H1 (cell line): ENCODE results near the gene DOCK11. TPM values are rescaled to one million over a fixed set of nuclear protein-coding genes. Genes with fewer than 3 reads are reported as not detected.

Source experiments
- CTCF ChIA-PET: fragments of 300-600 bp; sonication (Branson Sonifier 250); formaldehyde crosslinking; loops from one replicate; lab custom pipeline; 2021; ENCODE audit not compliant: partially characterized antibody; lab: Charles Lee
- POLR2A ChIA-PET: fragments of 300-600 bp; sonication (Branson Sonifier 250); formaldehyde crosslinking; loops from one replicate; lab custom pipeline; 2021; ENCODE audit warnings: inconsistent platforms; ENCODE audit not compliant: partially characterized antibody; lab: Charles Lee
- DNase-seq, 2 experiments: peaks; one replicate each; pipeline versions ENCODE4 v3.0.0 to v3.0.0-alpha.2; 2010 to 2022; ENCODE audit warnings: low spot score in 2 of 2, low read depth in 1 of 2, mixed read lengths in 1 of 2
- FAIRE-seq: peaks from 2 replicates; lab custom pipeline; 2011; peaks lifted over from hg19 to GRCh38; lab: Jason Lieb, UNC
- H2AFZ ChIP-seq: 2 replicates; pipeline ENCODE4 v1.8.1; 2012; ENCODE audit warnings: low read length, inconsistent platforms
- H2AK5ac ChIP-seq: 2 replicates; pipeline ENCODE4 v1.6.1; 2013; ENCODE audit warnings: low read depth, low read length
- H2BK120ac ChIP-seq: replicated peaks from 2 replicates; pipeline ENCODE3; 2013; ENCODE audit warnings: low read depth, low read length, inconsistent platforms
- H2BK12ac ChIP-seq: 2 replicates; pipeline ENCODE4 v1.6.1; 2013; ENCODE audit warnings: low read depth, low read length
- H2BK15ac ChIP-seq: 2 replicates; pipeline ENCODE4 v1.6.1; 2013; ENCODE audit warnings: low read length
- H2BK20ac ChIP-seq: 2 replicates; pipeline ENCODE4 v1.6.1; 2013; ENCODE audit warnings: low read length
- H2BK5ac ChIP-seq: 2 replicates; pipeline ENCODE4 v1.6.1; 2013; ENCODE audit warnings: low read depth, low read length
- H3K14ac ChIP-seq: 2 replicates; pipeline ENCODE4 v1.6.1; 2013; ENCODE audit warnings: inconsistent platforms; ENCODE audit not compliant: insufficient read length
- H3K18ac ChIP-seq: 2 replicates; pipeline ENCODE4 v1.6.1; 2013; ENCODE audit warnings: low read length; ENCODE audit errors: extremely low read depth
- H3K23ac ChIP-seq: 2 replicates; pipeline ENCODE4 v1.6.1; 2013; ENCODE audit warnings: inconsistent platforms; ENCODE audit not compliant: insufficient read length
- H3K23me2 ChIP-seq: 2 replicates; pipeline ENCODE4 v1.6.1; 2013; ENCODE audit warnings: low read depth, low read length
- H3K27ac ChIP-seq: 2 replicates; pipeline ENCODE4 v1.6.1; 2011; ENCODE audit warnings: low read depth, low read length, inconsistent platforms
- H3K27me3 ChIP-seq, 4 experiments: replicated peaks in 1 of 4; 1 replicate in 1 of 4; 2 replicates in 3 of 4; pipeline versions ENCODE4 v1.6.1 to v1.8.1; 2011 to 2013; ENCODE audit warnings: low read length in 3 of 4, mild to moderate bottlenecking in 3 of 4, inconsistent platforms in 2 of 4, mixed read lengths in 2 of 4, moderate library complexity in 1 of 4; ENCODE audit not compliant: control insufficient read depth in 3 of 4, insufficient read depth in 3 of 4; ENCODE audit errors: extremely low read depth in 1 of 4
- H3K36me3 ChIP-seq, 4 experiments: 2 replicates each; pipeline versions ENCODE4 v1.6.1 to v1.8.1; 2011 to 2013; ENCODE audit warnings: mild to moderate bottlenecking in 4 of 4, low read length in 3 of 4, moderate library complexity in 2 of 4, control low read depth in 1 of 4, inconsistent platforms in 1 of 4; ENCODE audit not compliant: insufficient read depth in 4 of 4, control insufficient read depth in 2 of 4
- H3K4ac ChIP-seq: replicated peaks from 2 replicates; pipeline ENCODE3; 2013; ENCODE audit warnings: low read length, low read depth, mixed read lengths, inconsistent platforms; ENCODE audit not compliant: insufficient read length
- H3K4me1 ChIP-seq, 4 experiments: replicated peaks in 1 of 4; 1 replicate in 1 of 4; 2 replicates in 3 of 4; pipeline versions ENCODE4 v1.6.1 to v1.8.1; 2011 to 2013; ENCODE audit warnings: low read length in 3 of 4, inconsistent platforms in 2 of 4, mixed read lengths in 1 of 4; ENCODE audit not compliant: insufficient read depth in 4 of 4, control insufficient read depth in 3 of 4
- H3K4me2 ChIP-seq, 2 experiments: 2 replicates each; pipeline versions ENCODE4 v1.6.1 to v1.8.1; 2011 to 2013; ENCODE audit warnings: low read depth in 2 of 2, low read length in 2 of 2, control low read depth in 1 of 2, inconsistent platforms in 1 of 2, mild to moderate bottlenecking in 1 of 2; ENCODE audit not compliant: insufficient read depth in 1 of 2
- H3K4me3 ChIP-seq, 4 experiments: fragments of 200-600, 300-600 bp in 1 of 4; sonication (generic), shearing (Covaris generic), sonication (Bioruptor Twin) in 1 of 4; 2 replicates each; pipeline versions ENCODE4 v1.5.1 to v1.8.1; 2011 to 2016; ENCODE audit warnings: low read length in 4 of 4, low read depth in 3 of 4, control low read depth in 2 of 4, inconsistent platforms in 2 of 4, mild to moderate bottlenecking in 2 of 4, mixed read lengths in 1 of 4, moderate library complexity in 1 of 4; ENCODE audit not compliant: insufficient read depth in 2 of 4; ENCODE audit errors: extremely low read depth in 1 of 4
- H3K56ac ChIP-seq: replicated peaks from 2 replicates; pipeline ENCODE3; 2013; ENCODE audit warnings: low read depth, mild to moderate bottlenecking, mixed read lengths, low read length, inconsistent platforms; ENCODE audit not compliant: insufficient read length
- H3K79me1 ChIP-seq: 2 replicates; pipeline ENCODE4 v1.6.1; 2013; ENCODE audit warnings: low read depth, low read length, control low read depth
- H3K79me2 ChIP-seq, 2 experiments: 2 replicates each; pipeline versions ENCODE4 v1.6.1 to v1.8.1; 2012 to 2013; ENCODE audit warnings: low read length in 2 of 2, mild to moderate bottlenecking in 2 of 2, inconsistent platforms in 1 of 2; ENCODE audit not compliant: insufficient read depth in 2 of 2, control insufficient read depth in 1 of 2
- H3K9ac ChIP-seq, 4 experiments: replicated peaks in 1 of 4; 1 replicate in 1 of 4; 2 replicates in 3 of 4; pipeline versions ENCODE4 v1.6.1 to v1.8.1; 2011 to 2013; ENCODE audit warnings: low read depth in 3 of 4, low read length in 3 of 4, control low read depth in 2 of 4, mild to moderate bottlenecking in 2 of 4, moderate library complexity in 2 of 4, inconsistent platforms in 1 of 4; ENCODE audit errors: extremely low read depth in 1 of 4
- H3K9me3 ChIP-seq, 2 experiments: 2 replicates each; pipeline versions ENCODE4 v1.6.1 to v1.8.1; 2012 to 2013; ENCODE audit warnings: mild to moderate bottlenecking in 2 of 2, moderate library complexity in 2 of 2, control low read depth in 1 of 2, inconsistent platforms in 1 of 2, low read depth in 1 of 2, low read length in 1 of 2, mixed read lengths in 1 of 2; ENCODE audit not compliant: insufficient read depth in 2 of 2
- H4K20me1 ChIP-seq, 2 experiments: replicated peaks in 1 of 2; 2 replicates each; pipeline versions ENCODE3 to v1.8.1; 2011 to 2013; ENCODE audit warnings: inconsistent platforms in 2 of 2, low read length in 2 of 2, mild to moderate bottlenecking in 1 of 2; ENCODE audit not compliant: insufficient read depth in 2 of 2, control insufficient read depth in 1 of 2
- H4K5ac ChIP-seq: 2 replicates; pipeline ENCODE4 v1.6.1; 2013; ENCODE audit warnings: low read length, low read depth, mixed read lengths, inconsistent platforms; ENCODE audit not compliant: insufficient read length
- H4K8ac ChIP-seq: 2 replicates; pipeline ENCODE4 v1.8.0; 2013; ENCODE audit warnings: mild to moderate bottlenecking, moderate library complexity, low read length, inconsistent platforms; ENCODE audit not compliant: insufficient read depth; ENCODE audit errors: extremely low read depth
- H4K91ac ChIP-seq: replicated peaks from 2 replicates; pipeline ENCODE3; 2013; ENCODE audit warnings: low read length, mixed read lengths, inconsistent platforms; ENCODE audit not compliant: insufficient read length
- SUZ12 ChIP-seq: fragments of 200-600 bp; sonication (generic); IDR thresholded peaks from 2 replicates; pipeline ENCODE4 v1.6.1; 2012; ENCODE audit warnings: mild to moderate bottlenecking, inconsistent platforms, low read length, moderate library complexity, mixed read lengths
- WGBS, 2 experiments: shearing (Covaris generic) in 1 of 2; methylation state at CpG; one replicate each; pipeline versions ENCODE4 v1.1.6 to v1.1.7; 2013 to 2015; ENCODE audit warnings: low lambda C conversion rate in 2 of 2, mixed read lengths in 2 of 2, inconsistent platforms in 1 of 2, low coverage in 1 of 2, missing lambda C conversion rate in 1 of 2; ENCODE audit not compliant: insufficient replicate concordance in 2 of 2, insufficient coverage in 1 of 2, insufficient read length in 1 of 2; ENCODE audit errors: extremely low coverage in 1 of 2, missing lambda C conversion rate in 1 of 2; 5-methylcytosine and 5-hydroxymethylcytosine counted together
- polyA plus RNA-seq, 7 experiments: library from polyadenylated mRNA; depleted of rRNA in 3 of 7; stranded (reverse) in 5 of 7; unstranded in 2 of 7; fragments of >200 nt in 5 of 7; fragments of 200-250 nt in 2 of 7; gene quantifications; 1 replicate in 5 of 7; 2 replicates in 1 of 7; 4 replicates in 1 of 7; pipeline versions ENCODE4 v1.2.1 to v1.2.3, GENCODE V29; 2011 to 2013; ENCODE audit warnings: missing spikeins in 2 of 7, mixed read lengths in 2 of 7
- total RNA-seq: library from RNA; stranded (reverse); fragmentation: NEBNext Ultra II Directional; extraction: Animal tissue kit (Norgen Biotek cat#: 25700); gene quantifications from 2 replicates; pipeline ENCODE4 v1.2.1, GENCODE V29; 2021

The DOCK11 gene
- total and polyA plus RNA-seq, 2 of the 8 experiments (the other 6 are each of a cell fraction or from before 2014, with no cell fraction given): 4.9 to 12.0 TPM

GRCh38 chrX:118498351-118498750 lies 2.7 kb downstream of the DOCK11 start:
- peak; percentile 36 for FAIRE-seq
- Histone ChIP-seq H3K18ac (no peak overlapping the region), H2BK120ac (no peak overlapping the region), H3K14ac (no peak overlapping the region), H2AK5ac (no peak overlapping the region), H3K4me3 (no peak overlapping the region; a peak in 1 of 8 replicates), H2BK15ac (no peak overlapping the region), H3K9me3 (no peaks in the 10 kb centered on the region), H3K56ac (no peak overlapping the region), H2BK5ac (no peak overlapping the region), H4K5ac (no peak overlapping the region), H3K79me2 (peaks cover 0 to 8% of the 10 kb centered on the region in 2 experiments; a peak in 1 of 4 replicates), H3K4me1 (peaks cover 0 to 12% (median 8%) of the 10 kb centered on the region in 4 experiments; a peak in 4 of 7 replicates), H3K79me1 (no peaks in the 10 kb centered on the region), H3K4ac (no peak overlapping the region), H2BK12ac (no peak overlapping the region), H2BK20ac (no peak overlapping the region), H3K9ac (no peak overlapping the region), H3K27me3 (peaks cover 0 to 15% (median 9%) of the 10 kb centered on the region in 4 experiments; a peak in 6 of 7 replicates), H4K91ac (no peak overlapping the region), H4K8ac (no peak overlapping the region)
- CTCF ChIA-PET: interaction anchor here (0.6 to 2.3 kb wide), 7 partner anchors 10 to 139 kb away, joined by 3 to 8 read pairs (median 4); no protein-coding TSS in a partner anchor
- WGBS, 2 experiments: 64% methylated on average over 3 of the region's 3 CpGs; no CpG with 5 or more reads in 1 of the 2 experiments
- TF ChIP-seq SUZ12: no peak
- TF ChIP-seq, all 59 proteins: peak for 0
- POLR2A ChIA-PET: no interaction called here
- Histone ChIP-seq H3K23me2 (peaks cover 5% of the 10 kb centered on the region; the same call in 1 of the 2 replicates), H3K36me3 (no peaks in the 10 kb centered on the region), H2AFZ (no peak overlapping the region), H3K4me2 (peak overlapping the region in 1 of 2 experiments; percentile 98; a peak in 1 of 4 replicates), H3K23ac (no peak overlapping the region), H3K27ac (no peak overlapping the region), H4K20me1 (no peaks in the 10 kb centered on the region)
- no peak for DNase-seq
